ENCODE measurements around the gene ZNF2. TPM values are rescaled to one million over a fixed set of nuclear protein-coding genes. Genes with fewer than 3 reads are reported as not detected.

The ZNF2 gene
- 11.3 TPM for total RNA-seq

GRCh38 chr2:95165371-95166064 lies at the start of gene ZNF2:
Gene ZNF2, plus strand, starts transcription at chr2:95165809. Its CDS starts 10,418 bp downstream, at chr2:95176227.

DNA sequence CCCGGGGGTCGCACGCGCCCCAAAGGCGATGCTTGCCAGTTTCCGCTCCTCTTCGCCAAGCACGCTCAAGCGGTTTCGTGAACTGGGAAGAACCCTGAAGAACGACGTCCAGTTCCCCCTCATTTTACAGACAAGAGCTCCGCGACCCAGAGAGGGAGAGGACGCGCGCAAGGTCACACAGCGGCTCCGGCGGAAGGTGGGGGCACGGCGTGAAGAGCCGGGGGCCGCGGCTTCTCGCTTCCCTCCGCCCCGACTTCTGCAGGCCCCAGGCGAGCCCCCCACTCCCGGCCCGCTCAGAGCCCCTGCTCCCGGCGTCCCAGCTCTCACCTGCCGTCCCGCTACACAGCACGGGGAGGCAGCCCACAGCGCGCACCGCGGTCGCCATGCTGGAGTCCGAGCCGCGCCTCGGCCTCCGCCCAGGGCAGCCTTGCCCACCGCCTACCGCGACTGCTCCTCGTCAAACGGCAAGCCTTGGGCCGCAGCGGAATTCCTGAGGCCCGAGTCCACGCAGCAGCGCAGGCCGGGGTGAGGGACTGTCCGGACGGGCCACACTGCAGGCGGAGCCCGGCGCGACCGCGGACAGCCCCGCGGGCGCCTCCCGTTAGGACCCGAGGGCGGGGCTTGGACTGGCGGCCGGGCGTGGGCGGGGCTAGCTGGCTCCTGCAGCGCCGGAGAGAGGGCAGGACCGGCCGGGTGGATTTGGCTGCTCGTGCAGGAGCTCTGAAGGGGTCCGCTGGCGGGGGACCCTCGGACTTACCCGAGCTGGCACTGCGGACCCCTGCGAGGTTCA lies 44.0 kb upstream of the ZNF2 start, which contains the start of gene MRPS5:
Gene MRPS5 (minus strand): TSS at position 402 of the 790 bp plus-strand sequence. CDS start 17 bp downstream, at position 385.

GRCh38 chr2:95159690-95160449 lies 5.7 kb upstream of the ZNF2 start, which contains the start of gene ZNF514:
Gene ZNF514, minus strand, starts transcription at chr2:95159848. Its CDS starts 6,595 bp downstream, at chr2:95153253.

DNA sequence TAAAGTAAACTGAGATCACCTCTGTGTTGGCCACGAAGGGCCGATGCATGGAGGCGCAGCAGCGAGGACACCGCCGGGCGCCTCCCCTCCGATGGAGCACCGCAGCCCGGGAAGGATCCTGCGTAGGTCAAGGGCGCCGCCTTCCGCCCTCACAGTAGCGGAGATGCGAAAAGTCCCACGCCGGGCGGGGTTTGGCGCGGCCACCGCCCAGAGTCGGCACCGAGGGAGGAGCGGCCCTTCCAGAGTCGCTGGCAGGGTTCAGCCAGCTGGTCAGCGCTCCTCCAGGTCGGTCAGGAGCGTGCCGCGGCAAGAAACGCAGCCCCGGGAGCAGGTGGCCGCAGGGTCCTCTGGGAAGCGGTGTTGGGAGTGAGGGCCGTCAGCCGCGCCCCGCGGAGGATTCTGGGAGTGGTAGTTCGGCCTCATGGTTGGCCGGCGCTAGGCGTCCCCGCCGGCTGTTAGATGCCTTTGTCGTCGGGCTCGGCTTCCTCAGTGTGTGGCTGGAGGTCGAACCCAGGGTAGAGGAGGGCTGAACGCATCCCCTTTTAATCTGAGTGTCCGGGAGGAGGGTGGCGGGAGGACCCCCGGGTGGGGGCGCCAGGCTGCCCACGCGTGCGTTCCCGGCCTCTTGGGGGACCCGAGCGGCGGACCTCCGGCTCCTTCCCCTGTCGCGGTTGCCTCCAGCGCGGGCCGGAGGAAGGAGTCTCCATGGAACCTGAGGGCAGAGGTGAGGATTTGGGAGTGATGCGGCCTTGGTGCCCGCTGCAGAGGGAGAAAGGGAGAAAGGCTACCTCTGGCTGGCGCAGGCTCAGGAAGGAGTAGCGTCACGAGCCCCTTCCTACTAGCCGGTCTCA lies 41.7 kb downstream of the ZNF2 start, which contains the start of gene ZNF892:
Gene ZNF892 (plus strand): TSS at position 411 of the 851 bp plus-strand sequence. CDS start 295 bp downstream, at position 706.

Other genes starting within 250 kb of the ZNF2 start
- 4.9 TPM for gene MAL, start 140.1 kb upstream of the ZNF2 start, total RNA-seq
- gene MRPS5, start 44.0 kb upstream of the ZNF2 start, total RNA-seq, result 56.2 TPM
- gene ZNF514, start 6.0 kb upstream of the ZNF2 start, total RNA-seq, result 38.0 TPM
- 27.9 TPM for gene ZNF892, start 41.7 kb downstream of the ZNF2 start, total RNA-seq
- gene PROM2, start 108.6 kb downstream of the ZNF2 start, total RNA-seq, result 5.7 TPM
- gene KCNIP3, start 131.5 kb downstream of the ZNF2 start, total RNA-seq, result 11.3 TPM
- gene FAHD2A, start 236.9 kb downstream of the ZNF2 start, total RNA-seq, result 27.9 TPM